HG03565 (cell line): ENCODE results near the gene MAPKAP1.

Experiments used
- ATAC-seq: cut with Tn5 transposase; IDR thresholded peaks from one replicate; pipeline ENCODE4 v1.9.1; 2021; ENCODE audit warnings: mild to moderate bottlenecking, moderate library complexity; ENCODE audit not compliant: unreplicated experiment

Gene MAPKAP1

GRCh38 chr9:125464591-125465385 lies 242.2 kb downstream of the MAPKAP1 start:
- no peak for ATAC-seq

GRCh38 chr9:125463926-125464325 lies 243.1 kb downstream of the MAPKAP1 start:
- ATAC-seq: no peak

- ATAC-seq: no peak
These were observed 244.1 kb downstream of the MAPKAP1 start for GRCh38 chr9:125462861-125463291.

GRCh38 chr9:125461636-125462190 lies 245.3 kb downstream of the MAPKAP1 start:
- ATAC-seq: no peak

GRCh38 chr9:125460883-125461635 lies 245.9 kb downstream of the MAPKAP1 start:
- ATAC-seq: no peak

GRCh38 chr9:125460346-125460745 lies 246.7 kb downstream of the MAPKAP1 start:
- no peak for ATAC-seq

GRCh38 chr9:125457357-125457756 lies 249.7 kb downstream of the MAPKAP1 start:
- no peak for ATAC-seq

- ATAC-seq: no peak
These were observed 251.1 kb downstream of the MAPKAP1 start for GRCh38 chr9:125455876-125456275.

GRCh38 chr9:125455132-125455531 lies 251.9 kb downstream of the MAPKAP1 start:
- no peak for ATAC-seq

GRCh38 chr9:125447202-125447802 lies 259.7 kb downstream of the MAPKAP1 start:
- no peak for ATAC-seq

GRCh38 chr9:125446561-125447094 lies 260.4 kb downstream of the MAPKAP1 start:
- peak; percentile 97 for ATAC-seq

GRCh38 chr9:125444956-125445506 lies 262.0 kb downstream of the MAPKAP1 start:
- no peak for ATAC-seq

- ATAC-seq: no peak
These were observed 262.8 kb downstream of the MAPKAP1 start for GRCh38 chr9:125444166-125444565.

- no peak for ATAC-seq
These were observed 263.6 kb downstream of the MAPKAP1 start for GRCh38 chr9:125443367-125443766.

- no peak for ATAC-seq
These were observed 264.6 kb downstream of the MAPKAP1 start for GRCh38 chr9:125442452-125442851.

- ATAC-seq: no peak
These were observed 266.6 kb downstream of the MAPKAP1 start for GRCh38 chr9:125440411-125440810.

- no peak for ATAC-seq
These were observed 267.4 kb downstream of the MAPKAP1 start for GRCh38 chr9:125439434-125440272.

- ATAC-seq: no peak
These were observed 268.2 kb downstream of the MAPKAP1 start for GRCh38 chr9:125438506-125439433.

GRCh38 chr9:125437771-125438221 lies 269.2 kb downstream of the MAPKAP1 start:
- ATAC-seq: no peak
